GM21526 (cell line): ENCODE results near the gene RPS27L.
"Not testable (repeated sequence)": the region's sequence is repeated elsewhere in the genome, so short reads cannot be mapped to it uniquely, and the experiment has no call there.

ENCODE experiments used
- ATAC-seq: cut with Tn5 transposase; IDR thresholded peaks from one replicate; pipeline ENCODE4 v1.9.1; 2021; ENCODE audit warnings: moderate library complexity; ENCODE audit not compliant: unreplicated experiment, low FRiP score

RPS27L gene

DNA sequence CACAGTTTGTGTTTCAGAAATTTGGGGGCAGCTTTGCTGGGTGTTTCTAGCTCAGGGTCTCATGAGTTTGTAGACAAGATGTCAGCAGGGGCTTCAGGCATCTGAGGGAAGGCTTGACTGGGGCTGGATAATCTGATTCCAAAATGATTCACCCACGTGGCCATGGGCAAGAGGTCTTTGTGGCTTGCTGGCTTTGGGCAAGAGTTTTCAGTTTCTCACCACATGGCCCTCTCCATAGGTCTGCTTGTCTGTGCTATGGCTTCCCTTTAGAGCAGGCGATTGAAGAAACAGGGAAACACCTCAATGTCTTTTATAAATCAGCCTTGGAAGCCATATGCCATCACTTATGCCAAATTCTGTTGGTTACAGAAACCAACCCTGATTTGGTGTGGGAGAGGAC lies 11.9 kb downstream of the RPS27L start:
- ATAC-seq = no peak

DNA sequence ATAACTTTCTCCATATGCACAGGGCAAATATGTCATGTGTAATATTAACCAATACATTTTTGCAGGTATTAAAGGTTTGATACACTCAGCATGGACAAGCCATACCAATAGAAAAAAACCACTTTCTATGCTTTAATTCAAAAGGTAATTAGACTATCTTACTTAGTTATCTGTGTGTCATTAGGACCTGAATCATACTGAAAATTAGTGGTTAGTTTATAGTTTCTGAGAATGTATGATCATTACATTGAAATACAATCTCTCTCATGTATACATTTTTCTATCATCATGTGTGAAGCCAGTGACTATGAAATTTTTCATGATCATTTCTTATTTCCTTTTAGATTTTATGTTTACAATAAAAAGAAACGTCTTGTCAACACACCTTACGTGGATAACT lies 16.3 kb downstream of the RPS27L start:
- ATAC-seq = no peak

DNA sequence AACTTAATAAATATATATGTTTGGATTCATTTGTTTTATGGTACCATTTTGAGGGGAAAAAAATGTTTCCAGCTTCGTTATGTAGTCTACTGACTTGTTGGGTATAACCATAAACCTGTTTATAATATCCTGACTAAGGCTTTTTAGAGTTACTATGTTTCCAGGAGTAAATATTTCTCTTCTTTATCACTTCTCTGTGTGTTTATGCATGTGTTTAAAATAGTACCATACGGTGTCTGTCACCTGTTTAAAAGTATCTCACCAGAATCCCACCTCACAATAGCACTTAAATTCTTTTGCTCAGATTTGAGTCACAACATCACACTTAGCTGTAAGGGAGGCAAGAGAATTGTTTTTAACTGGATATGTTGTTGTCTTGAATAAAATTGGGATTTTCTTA lies 20.5 kb downstream of the RPS27L start:
- ATAC-seq = no peak

DNA sequence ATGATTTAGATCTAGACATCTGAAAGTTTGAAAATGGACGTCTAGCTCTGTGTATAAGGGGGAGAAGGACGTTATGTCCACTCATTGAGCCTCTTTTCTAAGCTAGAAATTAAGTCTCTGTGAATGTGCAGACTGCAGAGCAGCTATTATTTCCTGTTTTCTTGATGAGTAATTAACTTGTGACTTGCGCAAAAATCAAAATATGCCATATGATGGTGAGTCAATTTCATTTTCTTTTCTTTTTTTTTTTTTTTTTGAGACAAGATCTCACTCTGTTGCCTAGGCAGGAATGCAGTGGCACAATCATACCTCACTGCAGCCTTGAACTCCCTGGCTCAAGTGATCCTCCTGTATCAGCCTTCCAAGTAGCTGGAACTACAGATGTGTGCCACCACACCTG lies 21.5 kb downstream of the RPS27L start:
- ATAC-seq = no peak

DNA sequence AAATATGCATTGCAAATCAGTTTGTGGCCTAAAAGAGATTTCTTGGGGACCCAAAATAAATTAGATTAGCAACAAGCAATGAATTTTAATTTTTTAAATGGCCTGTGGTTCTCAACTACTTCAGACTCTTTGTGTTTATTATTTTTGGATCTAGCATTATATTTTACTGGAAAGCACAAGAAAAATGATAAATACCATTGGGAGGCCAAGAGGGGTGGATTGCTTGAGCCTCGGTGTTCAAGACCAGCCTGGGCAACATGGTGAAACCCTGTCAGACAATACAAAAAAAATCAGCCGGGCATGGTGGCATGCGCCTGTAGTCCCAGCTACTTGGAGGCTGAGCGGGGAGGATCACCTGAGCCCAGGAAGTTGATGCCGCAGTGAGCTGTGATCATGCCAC lies 22.0 kb downstream of the RPS27L start:
- ATAC-seq = no peak

DNA sequence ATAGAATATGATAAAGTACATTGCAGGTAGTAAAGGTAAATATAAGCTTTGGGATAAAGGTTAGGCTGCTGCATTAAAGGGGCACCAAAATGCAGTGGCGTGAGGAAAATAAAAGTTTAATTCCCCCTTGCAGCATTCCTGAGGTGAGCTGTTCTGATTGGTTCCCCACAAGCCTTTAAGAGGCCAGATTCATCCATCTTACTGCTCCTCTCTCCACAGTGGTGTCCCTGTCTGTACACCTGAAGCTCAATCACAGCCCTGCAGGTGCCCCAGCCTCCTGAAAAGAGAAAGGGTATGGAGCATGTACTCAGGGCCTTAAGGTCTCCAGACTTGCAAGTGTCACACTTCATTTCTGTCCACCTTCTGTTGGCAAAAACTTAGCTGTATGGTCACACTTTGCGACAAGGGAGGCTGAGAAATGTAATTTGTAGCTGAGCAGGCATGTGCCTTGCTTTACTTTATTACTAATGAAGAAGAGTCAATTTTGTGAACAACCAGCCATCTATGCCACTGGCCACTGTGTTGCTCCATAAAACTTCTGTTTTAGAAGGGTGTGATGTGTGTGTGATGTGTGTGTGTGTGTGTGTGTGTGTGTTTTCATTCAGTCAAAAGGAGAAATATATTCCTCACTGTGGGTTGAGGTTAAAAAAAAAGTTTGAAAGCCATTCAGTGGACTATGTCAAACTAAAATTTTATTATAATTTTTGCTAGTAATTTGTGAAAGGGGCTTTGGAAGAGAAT lies 22.9 kb downstream of the RPS27L start:
- ATAC-seq = no peak

DNA sequence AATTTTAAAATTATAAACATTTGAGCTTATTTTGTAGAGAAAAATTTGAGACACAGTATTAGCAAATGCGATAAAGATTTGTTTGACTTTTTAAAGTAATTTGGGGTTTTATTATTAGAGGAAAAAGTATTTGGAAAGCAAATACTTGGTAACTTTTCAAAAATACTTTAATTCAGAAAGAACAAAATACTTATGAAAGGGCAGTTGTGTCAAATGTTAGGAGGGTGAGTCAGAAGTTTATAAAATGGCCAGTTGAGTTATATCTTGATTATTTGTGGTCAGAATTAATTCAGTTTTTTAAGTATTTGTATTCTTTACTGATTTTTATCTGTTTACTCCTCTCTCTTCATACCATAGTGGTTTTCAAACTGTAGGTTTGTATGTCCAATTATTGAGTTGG lies 23.5 kb downstream of the RPS27L start:
- no peak for ATAC-seq

DNA sequence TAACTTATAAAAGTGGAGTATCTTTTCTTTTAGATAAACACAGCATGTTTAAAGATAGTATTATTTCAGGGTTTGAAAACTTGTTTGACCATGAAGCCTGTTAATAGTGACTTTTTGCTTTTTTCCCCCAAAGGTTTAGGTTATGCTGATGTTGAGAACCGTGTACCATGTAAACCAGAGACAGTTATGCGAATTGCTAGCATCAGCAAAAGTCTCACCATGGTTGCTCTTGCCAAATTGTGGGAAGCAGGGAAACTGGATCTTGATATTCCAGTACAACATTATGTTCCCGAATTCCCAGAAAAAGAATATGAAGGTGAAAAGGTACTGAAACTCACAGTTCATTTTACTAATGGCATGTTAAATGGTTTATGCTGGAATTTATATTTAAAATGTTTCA lies 30.6 kb downstream of the RPS27L start:
- no peak for ATAC-seq

DNA sequence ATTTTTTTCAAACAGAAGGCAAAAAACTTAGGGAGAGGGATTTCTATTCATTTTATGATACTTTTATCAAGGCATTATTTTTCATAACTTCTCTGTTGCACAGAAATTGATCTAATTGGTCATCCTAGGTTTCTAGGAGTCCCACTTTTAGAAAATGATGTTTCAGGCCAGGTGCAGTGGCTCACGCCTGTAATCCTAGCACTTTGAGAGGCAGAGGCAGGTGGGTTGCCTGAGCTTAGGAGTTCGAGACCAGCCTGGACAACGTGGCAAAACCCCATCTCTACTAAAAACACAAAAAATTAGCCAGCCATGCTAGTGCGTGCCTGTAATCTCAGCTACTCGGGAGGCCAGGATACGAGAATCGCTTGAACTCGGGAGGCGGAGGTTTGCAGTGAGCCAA lies 32.8 kb downstream of the RPS27L start:
- ATAC-seq = no peak

DNA sequence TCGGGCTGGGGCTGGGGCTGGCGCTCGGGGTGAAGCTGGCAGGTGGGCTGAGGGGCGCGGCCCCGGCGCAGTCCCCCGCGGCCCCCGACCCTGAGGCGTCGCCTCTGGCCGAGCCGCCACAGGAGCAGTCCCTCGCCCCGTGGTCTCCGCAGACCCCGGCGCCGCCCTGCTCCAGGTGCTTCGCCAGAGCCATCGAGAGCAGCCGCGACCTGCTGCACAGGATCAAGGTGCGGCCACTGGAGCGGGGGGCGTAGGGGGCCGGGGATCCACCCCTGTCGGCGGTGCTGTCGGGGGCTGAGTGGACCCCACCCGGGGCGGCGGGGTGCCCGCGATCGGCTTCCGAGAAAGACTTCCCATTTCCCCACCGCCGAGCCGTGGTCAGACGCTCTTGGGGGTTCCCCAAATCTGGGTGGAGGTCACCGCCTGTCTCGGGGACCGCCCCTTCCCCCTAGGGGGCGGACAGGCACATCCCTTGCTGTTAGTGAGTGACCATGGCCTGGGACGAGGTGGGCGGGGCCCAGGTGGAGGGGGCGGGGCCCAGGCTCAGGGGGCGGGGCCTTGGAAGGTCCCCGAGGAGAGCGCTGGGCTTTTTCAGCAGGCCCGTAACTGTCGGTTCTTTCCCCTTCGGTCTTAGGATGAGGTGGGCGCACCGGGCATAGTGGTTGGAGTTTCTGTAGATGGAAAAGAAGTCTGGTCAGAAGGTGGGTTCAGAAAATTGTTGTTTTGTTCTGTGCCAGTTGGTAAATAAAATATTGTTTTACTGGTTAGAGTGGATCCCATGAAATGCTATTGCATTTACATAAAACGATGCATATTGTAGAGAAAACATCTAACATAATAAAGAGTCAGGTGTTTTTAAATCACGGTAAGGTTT lies 35.0 kb downstream of the RPS27L start:
- peak; percentile 75 for ATAC-seq

DNA sequence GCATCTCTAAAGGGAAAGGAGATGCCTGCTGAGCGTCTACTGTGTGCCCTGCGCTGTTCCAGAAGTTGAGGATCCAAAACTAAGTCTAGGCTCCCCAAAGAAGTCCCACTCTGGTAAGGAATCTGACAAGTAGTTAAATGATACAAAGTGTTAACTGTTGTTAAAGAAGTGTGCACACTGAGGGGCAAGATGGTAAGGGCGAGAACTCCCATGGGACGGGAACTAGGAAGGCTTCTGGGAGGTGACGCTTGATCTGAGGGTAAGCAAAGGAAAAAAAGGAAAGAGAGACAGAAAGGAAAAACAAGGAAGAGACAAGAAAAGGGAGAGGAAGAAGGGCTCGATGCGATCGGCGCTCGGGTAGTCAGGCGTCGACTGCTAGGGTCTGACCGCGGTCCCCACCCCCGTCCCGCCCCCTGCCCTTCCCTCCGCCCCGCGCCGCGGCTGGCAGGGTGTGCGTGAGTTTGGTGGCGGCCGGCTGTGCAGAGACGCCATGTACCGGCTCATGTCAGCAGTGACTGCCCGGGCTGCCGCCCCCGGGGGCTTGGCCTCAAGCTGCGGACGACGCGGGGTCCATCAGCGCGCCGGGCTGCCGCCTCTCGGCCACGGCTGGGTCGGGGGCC lies 35.8 kb downstream of the RPS27L start, which contains the start of gene LACTB:
Gene LACTB (plus strand): TSS at position 480 of the 620 bp plus-strand sequence. CDS start 11 bp downstream, at position 491.
- peak; percentile 60 for ATAC-seq

DNA sequence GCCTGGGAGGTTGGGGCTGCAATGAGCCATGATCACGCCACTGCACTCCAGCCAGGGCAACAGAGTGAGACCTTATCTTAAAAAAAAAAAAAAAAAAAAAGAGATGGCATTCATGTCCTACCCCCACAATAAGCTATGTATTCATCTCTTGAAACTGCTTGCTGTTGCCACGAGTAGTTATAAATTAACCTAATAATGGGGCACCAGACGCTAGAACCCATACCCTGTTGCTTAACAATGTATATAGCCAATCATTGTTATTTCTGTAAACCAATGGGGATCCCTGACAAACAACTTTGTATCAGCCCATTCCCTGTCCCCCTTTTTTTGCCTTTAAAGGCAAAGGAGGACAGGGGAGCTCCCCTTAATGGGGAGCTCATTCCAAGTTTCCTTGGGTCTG lies 38.4 kb downstream of the RPS27L start:
- no peak for ATAC-seq

DNA sequence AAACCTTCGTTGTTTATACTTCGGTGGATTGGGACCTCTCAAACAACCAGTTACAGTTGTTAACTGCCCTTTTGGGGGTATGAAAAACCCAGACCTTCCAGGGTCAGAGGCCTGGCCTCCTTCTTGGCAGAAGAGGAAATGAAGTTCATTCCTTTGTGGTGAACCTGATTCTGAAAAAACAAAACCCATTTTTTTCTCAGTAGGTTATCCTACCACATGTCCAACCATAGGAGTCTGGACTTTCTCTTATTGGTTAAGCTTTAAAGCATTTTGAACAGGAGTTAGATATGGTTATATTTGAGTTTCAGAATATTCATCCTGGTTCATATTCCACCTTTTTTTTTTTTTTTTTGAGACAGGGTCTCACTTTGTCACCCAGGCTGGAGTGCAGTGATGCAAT lies 42.8 kb downstream of the RPS27L start:
- ATAC-seq = no peak

DNA sequence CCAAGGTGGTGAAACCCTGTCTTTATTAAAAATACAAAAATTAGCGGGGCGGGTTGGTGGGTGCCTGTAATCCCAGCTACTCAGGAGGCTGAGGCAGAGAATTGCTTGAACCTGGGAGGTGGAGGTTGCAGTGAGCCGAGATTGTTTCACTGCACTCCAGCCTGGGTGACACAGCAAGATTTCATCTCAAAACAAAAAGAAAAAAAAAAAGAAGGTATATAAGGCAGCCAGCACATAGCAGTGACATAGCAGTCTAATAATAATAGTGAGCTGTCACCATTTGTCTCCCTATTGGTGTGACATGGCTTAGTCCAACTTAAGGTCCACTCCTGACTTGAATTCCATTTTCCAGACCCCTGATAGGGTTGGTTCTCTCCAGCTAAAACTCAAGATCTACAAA lies 44.4 kb downstream of the RPS27L start:
- no peak for ATAC-seq

DNA sequence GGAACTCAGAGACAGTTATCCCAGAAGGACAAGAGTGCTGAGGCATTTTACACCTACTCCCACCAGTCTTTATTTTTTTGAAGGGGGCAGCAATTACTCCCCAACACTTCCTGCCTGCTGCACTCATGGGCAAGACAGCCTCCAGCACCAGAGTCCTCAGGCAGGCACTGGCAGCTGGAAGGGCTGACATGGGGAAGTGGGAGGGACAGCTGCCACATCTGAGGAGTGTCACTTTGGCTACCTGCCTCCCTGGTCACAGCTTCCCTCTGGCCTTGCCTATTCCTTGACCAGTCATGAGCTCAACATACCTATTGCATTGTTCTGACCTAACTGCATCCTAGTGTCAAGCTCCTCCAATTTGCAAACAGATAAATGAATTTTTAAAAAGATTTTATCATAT lies 45.8 kb downstream of the RPS27L start:
- ATAC-seq = no peak

DNA sequence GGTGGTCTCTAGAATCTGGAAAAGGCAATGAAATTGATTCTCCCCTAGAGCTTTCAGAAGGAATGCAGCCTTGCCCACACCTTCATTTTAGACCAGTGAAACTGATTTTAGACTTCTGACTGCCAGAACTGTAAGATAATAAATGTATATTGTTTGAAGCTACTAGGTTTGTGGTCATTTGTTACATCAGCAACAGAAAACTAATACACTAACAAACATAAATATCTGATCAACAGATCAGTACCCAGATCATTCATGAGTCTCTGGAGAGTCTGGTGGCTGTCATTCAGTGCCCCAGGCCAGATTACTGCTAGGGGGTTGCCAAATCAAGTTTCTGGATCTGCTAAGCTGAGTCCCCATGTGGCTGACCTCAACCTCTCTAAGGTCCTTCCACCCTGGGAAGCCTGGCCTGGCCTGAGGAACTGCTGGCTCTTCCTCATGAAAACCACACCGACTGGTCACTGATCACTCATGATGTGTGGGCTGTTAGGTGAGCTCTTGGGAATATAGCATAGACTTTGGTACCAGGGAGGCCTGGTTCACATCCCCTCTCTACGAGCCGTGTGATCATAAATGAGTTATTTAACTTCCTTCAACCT lies 46.8 kb downstream of the RPS27L start:
- ATAC-seq = no peak

DNA sequence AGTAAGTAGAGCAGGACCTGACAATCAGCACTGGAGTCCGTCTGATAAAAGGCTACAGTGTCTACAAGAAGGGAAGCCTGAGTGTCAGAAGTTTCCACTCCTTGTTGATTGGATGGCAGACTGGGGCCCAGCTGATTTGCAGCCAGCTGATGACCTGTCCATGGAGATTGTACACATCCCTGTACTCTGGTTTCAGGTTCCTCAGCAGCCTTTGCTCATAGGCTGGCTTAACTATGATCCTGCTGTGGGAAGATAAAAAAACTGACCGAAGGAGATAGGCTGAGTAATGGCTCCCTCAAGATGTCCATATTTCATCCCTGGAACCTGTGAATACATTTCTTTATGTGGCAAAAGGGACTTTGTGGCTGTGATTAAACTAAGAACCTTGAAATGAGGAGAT lies 47.4 kb downstream of the RPS27L start:
- ATAC-seq = no peak

DNA sequence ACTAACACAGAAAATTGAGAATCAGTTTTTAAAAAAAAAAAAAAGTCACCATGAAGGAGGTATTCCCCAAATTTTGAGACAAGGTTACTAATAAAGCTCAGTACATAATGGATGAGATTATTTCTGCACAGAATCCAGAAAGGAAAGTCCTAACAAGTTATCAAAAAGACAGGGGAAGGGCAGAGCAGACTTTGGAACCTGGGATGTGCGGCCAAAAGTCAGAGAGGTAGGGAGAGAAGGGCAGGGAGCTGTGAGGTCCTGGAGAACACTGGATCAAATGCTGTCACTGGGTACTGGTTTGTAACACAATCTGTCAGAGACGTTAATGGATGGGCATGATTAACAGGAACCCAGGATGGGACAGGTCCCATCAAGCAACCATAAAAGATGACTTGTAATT lies 47.8 kb downstream of the RPS27L start:
- ATAC-seq = no peak

DNA sequence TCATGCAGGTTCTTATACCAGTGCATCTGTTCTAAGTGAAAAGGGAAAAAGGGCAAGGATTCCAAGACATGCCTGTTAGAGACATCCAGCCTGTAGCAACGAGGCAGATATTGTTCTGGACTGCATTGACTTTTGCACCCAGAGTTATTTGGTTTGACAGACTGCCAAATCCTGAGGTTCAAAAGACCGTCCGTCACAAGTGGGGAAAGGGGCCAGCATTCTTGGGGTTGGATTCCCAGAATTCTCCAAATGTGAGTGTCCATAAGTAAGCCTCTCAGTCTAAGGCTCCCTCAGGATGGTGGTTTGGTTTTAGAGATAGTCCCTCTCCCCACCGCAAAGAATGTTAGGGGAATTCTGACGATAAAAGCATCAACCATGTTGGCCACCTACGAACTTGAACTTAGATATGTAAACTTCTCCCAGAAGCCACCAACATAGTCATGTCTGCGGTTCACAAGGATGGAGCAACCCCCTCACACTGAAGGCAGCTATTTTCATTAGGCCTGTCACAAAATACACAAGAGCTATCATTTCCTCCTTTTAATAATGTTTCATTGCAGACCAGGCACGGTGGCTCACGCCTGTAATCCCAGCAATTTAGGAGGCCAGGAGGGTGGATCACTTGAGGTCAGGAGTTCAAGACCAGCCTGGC lies 49.3 kb downstream of the RPS27L start:
- no peak for ATAC-seq

DNA sequence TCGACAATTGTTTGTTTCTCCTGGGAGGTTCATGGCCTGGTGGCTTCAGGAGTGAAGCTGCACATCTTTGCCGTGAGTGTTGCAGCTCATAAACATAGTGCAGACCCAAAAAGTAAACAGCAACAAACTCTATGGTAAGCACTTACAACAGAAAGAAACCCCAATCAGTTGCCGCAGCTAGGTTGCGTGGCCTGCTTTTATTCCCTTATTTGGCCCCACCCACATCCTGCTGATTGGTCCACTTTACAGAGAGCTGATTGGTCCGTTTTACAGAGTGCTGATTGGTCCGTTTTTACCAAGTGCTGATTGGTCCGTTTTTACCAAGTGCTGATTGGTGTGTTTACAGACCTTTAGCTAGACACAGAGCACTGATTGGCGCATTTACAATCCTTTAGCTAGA lies 51.9 kb downstream of the RPS27L start:
- ATAC-seq = not testable (repeated sequence)

DNA sequence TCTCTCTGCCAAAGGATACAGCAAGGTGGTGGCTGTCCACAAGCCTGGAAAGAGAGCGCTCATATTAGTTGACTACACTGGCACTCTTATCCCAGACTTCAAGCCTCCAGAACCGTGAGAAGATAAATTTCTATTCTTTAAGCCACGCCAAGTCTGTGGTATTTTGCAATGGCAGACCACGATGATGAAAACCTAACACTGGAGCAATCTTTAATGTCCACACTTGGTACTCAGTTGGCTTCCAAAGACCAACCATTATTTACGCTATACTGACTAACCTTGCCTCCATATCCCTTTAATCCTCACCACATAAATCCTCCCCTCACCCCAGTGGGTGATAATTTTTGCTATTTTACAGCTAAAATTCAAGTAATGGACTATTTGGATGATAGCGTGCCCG lies 52.5 kb downstream of the RPS27L start:
- ATAC-seq = no peak
